ENCODE data around the gene FAIM. TPM values are rescaled to one million over a fixed set of nuclear protein-coding genes. Genes with fewer than 3 reads are reported as not detected.
"Not testable (repeated sequence)": the region's sequence is repeated elsewhere in the genome, so short reads cannot be mapped to it uniquely, and the experiment has no call there.

Gene FAIM
- total RNA-seq, 1 experiment from 2014 or later, result 29.2 TPM

DNA sequence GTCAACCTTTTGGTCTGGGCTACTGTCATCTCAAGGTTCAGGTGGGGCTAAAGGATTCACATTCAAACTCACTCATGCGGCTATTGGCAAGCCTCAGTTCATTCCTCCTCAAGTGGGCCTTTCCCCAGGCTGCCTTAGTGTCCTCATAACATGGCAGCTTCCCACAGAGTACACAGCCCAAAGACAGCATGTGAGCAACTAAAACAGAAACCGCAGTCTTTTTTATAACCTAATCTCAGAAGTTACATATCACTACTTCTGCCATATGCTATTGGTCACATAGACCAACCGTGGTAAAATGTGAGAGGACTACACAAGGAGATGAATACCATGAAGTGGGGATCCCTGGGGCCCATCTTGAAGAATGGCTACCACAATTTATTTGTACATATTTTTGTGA lies 10.0 kb upstream of the FAIM start:
- Histone ChIP-seq H3K4me2 (ENCODE audit: low read length) (no peak overlapping the region), H3F3A (ENCODE audit: low read length, unreplicated experiment) (no peaks in the 10 kb centered on the region), H4K20me1 (ENCODE audit: low read length) (no peaks in the 10 kb centered on the region), H3K4me1 (ENCODE audit: insufficient read depth, low read length) (0 out of 2 replicates have a peak, but pooled peaks cover 5% of the 10 kb centered on the region), H3K36me3 (ENCODE audit: low read depth, low read length) (no peaks in the 10 kb centered on the region), H3K4me3 (ENCODE audit: low read length) (no peak overlapping the region), H3K9me3 (ENCODE audit: low read length) (no peaks in the 10 kb centered on the region), H3K9me2 (replicated peaks; ENCODE audit: low read length) (no peaks in the 10 kb centered on the region), H3K27ac (ENCODE audit: low read length) (no peak overlapping the region), H2AFZ (ENCODE audit: low read length) (no peak overlapping the region), H3K27me3 (ENCODE audit: low read length) (no peaks in the 10 kb centered on the region), H3K9ac (ENCODE audit: low read length) (no peak overlapping the region), H3K79me2 (ENCODE audit: low read length) (no peaks in the 10 kb centered on the region)
- intact Hi-C loops (cut with micrococcal nuclease), result no loop called here
- ATAC-seq, result no peak
- DNase-seq, result no peak
- CTCF ChIA-PET, result no interaction called here
- TF ChIP-seq, protein P1, sequence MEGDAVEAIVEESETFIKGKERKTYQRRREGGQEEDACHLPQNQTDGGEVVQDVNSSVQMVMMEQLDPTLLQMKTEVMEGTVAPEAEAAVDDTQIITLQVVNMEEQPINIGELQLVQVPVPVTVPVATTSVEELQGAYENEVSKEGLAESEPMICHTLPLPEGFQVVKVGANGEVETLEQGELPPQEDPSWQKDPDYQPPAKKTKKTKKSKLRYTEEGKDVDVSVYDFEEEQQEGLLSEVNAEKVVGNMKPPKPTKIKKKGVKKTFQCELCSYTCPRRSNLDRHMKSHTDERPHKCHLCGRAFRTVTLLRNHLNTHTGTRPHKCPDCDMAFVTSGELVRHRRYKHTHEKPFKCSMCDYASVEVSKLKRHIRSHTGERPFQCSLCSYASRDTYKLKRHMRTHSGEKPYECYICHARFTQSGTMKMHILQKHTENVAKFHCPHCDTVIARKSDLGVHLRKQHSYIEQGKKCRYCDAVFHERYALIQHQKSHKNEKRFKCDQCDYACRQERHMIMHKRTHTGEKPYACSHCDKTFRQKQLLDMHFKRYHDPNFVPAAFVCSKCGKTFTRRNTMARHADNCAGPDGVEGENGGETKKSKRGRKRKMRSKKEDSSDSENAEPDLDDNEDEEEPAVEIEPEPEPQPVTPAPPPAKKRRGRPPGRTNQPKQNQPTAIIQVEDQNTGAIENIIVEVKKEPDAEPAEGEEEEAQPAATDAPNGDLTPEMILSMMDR (conservative IDR thresholded peaks at IDR 0.05; ENCODE audit: low read depth, low read length), result no peak
- TF ChIP-seq EZH2 (IDR thresholded peaks at IDR 0.05; ENCODE audit: low read length, unreplicated experiment) (no peak), EZH2phosphoT487 (IDR thresholded peaks at IDR 0.05; ENCODE audit: borderline replicate concordance, low read length) (no peak)
- POLR2A ChIA-PET (ENCODE audit: unreplicated experiment), result no interaction called here
- BruUV-seq (replicated peaks), result no TSS peak

DNA sequence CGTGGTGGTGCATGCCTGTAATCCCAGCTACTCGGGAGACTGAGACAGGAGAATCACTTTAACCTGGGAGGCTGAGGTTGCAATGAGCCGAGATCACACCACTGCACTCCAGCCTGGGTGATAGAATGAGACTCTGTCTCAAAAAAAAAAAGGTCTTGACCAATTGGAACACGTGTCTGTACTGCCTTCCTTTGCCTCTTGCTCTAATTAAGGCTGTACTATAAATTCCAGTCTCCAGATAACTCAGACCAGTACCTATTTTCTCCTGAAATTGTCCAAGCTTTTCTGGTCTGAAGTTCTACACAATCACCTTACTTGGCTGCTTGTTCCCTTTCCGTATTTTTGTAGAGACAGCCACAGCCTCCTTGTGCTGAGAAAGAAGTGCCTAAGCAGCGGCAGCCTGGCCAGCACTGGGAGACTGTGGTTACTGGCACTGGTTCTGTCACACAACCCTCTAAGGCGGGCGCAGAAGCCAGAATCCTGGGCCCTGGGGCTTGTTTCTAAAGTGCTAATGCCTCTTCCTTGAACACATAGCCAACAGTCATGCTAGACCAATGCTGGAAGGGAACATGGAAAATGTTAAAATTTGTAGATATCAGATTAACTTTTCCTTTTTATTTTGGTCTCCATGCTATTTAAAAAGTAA lies 8.3 kb upstream of the FAIM start:
- intact Hi-C loops (cut with micrococcal nuclease), result no loop called here
- no peak overlapping the region for H3K4me2 ChIP-seq (ENCODE audit: low read length)
- TF ChIP-seq EZH2phosphoT487 (IDR thresholded peaks at IDR 0.05; ENCODE audit: borderline replicate concordance, low read length) (no peak), EZH2 (IDR thresholded peaks at IDR 0.05; ENCODE audit: low read length, unreplicated experiment) (no peak)
- TF ChIP-seq, protein P1 (conservative IDR thresholded peaks at IDR 0.05; ENCODE audit: low read depth, low read length), result no peak
- H3K9ac ChIP-seq (ENCODE audit: low read length), result no peak overlapping the region
- no peak overlapping the region for H3K27ac ChIP-seq (ENCODE audit: low read length)
- H4K20me1 ChIP-seq (ENCODE audit: low read length), result no peaks in the 10 kb centered on the region
- H3K9me2 ChIP-seq (replicated peaks; ENCODE audit: low read length), result no peaks in the 10 kb centered on the region
- DNase-seq, result no peak
- no TSS peak for BruUV-seq (replicated peaks)
- H3F3A ChIP-seq (ENCODE audit: low read length, unreplicated experiment), result no peaks in the 10 kb centered on the region
- H3K79me2 ChIP-seq (ENCODE audit: low read length), result no peaks in the 10 kb centered on the region
- no peak overlapping the region for H2AFZ ChIP-seq (ENCODE audit: low read length)
- no peaks in the 10 kb centered on the region for H3K27me3 ChIP-seq (ENCODE audit: low read length)
- no peaks in the 10 kb centered on the region for H3K36me3 ChIP-seq (ENCODE audit: low read depth, low read length)
- H3K4me3 ChIP-seq (ENCODE audit: low read length), result no peak overlapping the region
- no peaks in the 10 kb centered on the region for H3K9me3 ChIP-seq (ENCODE audit: low read length)
- CTCF ChIA-PET, result no interaction called here
- POLR2A ChIA-PET (ENCODE audit: unreplicated experiment), result no interaction called here
- ATAC-seq, result no peak
- 0 out of 2 replicates have a peak, but pooled peaks cover under 1% of the 10 kb centered on the region for H3K4me1 ChIP-seq (ENCODE audit: insufficient read depth, low read length)

DNA sequence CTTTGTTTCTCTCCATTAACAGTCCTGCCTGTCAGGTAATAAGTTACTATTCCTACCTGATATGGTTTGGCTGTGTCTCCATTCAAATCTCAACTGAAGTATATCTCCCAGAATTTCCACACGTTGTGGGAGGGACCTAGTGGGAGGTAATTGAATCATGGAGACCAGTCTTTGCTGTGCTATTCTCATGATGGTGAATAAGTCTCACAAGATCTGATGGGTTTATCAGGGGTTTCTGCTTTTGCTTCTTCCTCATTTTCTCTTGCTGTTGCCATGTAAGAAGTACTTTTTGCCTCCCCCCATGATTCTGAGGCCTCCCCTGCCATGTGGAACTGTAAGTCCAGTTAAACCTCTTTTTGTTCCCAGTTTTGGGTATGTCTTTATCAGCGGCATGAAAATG lies 6.9 kb upstream of the FAIM start:
- H3F3A ChIP-seq (ENCODE audit: low read length, unreplicated experiment); DNase-seq; H3K4me3 ChIP-seq (ENCODE audit: low read length); H3K4me1 ChIP-seq (ENCODE audit: insufficient read depth, low read length); H2AFZ ChIP-seq (ENCODE audit: low read length); H3K9me2 ChIP-seq (replicated peaks; ENCODE audit: low read length); ATAC-seq; H4K20me1 ChIP-seq (ENCODE audit: low read length); POLR2A ChIA-PET (ENCODE audit: unreplicated experiment); intact Hi-C loops (cut with micrococcal nuclease); H3K36me3 ChIP-seq (ENCODE audit: low read depth, low read length); H3K27me3 ChIP-seq (ENCODE audit: low read length); BruUV-seq (replicated peaks); H3K27ac ChIP-seq (ENCODE audit: low read length); CTCF ChIA-PET; H3K4me2 ChIP-seq (ENCODE audit: low read length); H3K79me2 ChIP-seq (ENCODE audit: low read length); H3K9me3 ChIP-seq (ENCODE audit: low read length); H3K9ac ChIP-seq (ENCODE audit: low read length): not testable (repeated sequence)

DNA sequence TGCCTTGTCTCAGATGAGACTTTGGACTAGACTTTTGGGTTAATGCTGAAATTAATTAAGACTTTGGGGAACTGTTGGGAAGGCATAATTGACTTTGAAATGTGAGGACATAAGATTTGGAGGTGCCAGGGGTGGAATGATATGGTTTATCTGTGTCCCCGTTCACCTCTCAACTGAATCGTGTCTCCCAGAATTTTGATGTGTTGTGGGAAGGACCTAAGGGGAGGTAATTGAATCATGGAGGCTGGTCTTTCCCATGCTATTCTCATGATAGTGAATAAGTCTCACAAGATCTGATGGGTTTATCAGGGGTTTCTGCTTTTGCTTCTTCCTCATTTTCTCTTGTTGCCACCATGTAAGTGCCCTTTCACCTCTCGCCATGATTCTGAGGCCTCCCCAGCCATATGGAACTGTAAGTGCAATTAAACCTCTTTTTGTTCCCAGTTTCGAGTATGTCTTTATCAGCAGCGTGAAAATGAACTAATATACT lies 4.4 kb upstream of the FAIM start:
- CTCF ChIA-PET; intact Hi-C loops (cut with micrococcal nuclease); H3K27me3 ChIP-seq (ENCODE audit: low read length); H3K79me2 ChIP-seq (ENCODE audit: low read length); BruUV-seq (replicated peaks); H3K9me3 ChIP-seq (ENCODE audit: low read length); POLR2A ChIA-PET (ENCODE audit: unreplicated experiment); ATAC-seq; H3K9me2 ChIP-seq (replicated peaks; ENCODE audit: low read length); H3K4me2 ChIP-seq (ENCODE audit: low read length); H2AFZ ChIP-seq (ENCODE audit: low read length); H3K36me3 ChIP-seq (ENCODE audit: low read depth, low read length); H4K20me1 ChIP-seq (ENCODE audit: low read length); H3K9ac ChIP-seq (ENCODE audit: low read length); H3K27ac ChIP-seq (ENCODE audit: low read length); H3K4me1 ChIP-seq (ENCODE audit: insufficient read depth, low read length); DNase-seq; H3K4me3 ChIP-seq (ENCODE audit: low read length); H3F3A ChIP-seq (ENCODE audit: low read length, unreplicated experiment): not testable (repeated sequence)
